BE2C (cell line): ENCODE data around the gene NOTCH1.

Experiments
- DNase-seq: peaks from one replicate; pipeline ENCODE4 v3.0.0-alpha.2; 2020
- H3K27me3 ChIP-seq: fragments of 250-450 bp; sonication (Bioruptor Pico); 2 replicates; pipeline ENCODE4 v1.5.1; 2020; ENCODE audit warnings: mild to moderate bottlenecking
- H3K36me3 ChIP-seq: fragments of 250-450 bp; sonication (Bioruptor Pico); 2 replicates; pipeline ENCODE4 v1.5.1; 2020; ENCODE audit warnings: mild to moderate bottlenecking
- H3K4me1 ChIP-seq: fragments of 250-450 bp; sonication (Bioruptor Pico); 2 replicates; pipeline ENCODE4 v1.5.1; 2020
- H3K4me3 ChIP-seq: 2 replicates; pipeline ENCODE4 v1.5.1; 2011; ENCODE audit warnings: low read depth, low read length
- H3K9me3 ChIP-seq: fragments of 250-450 bp; sonication (Bioruptor Pico); 2 replicates; pipeline ENCODE4 v1.5.1; 2020
- TF ChIP-seq, protein P1 (sequence below): IDR thresholded peaks from 2 replicates; pipeline ENCODE4 v1.5.1; 2012; ENCODE audit warnings: mild to moderate bottlenecking, low read depth, low read length

The NOTCH1 gene

GRCh38 chr9:136512651-136513071, 33.2 kb downstream of the NOTCH1 start:
- Histone ChIP-seq H3K36me3 (no peaks in the 10 kb centered on the region), H3K9me3 (no peaks in the 10 kb centered on the region), H3K27me3 (no peaks in the 10 kb centered on the region), H3K4me1 (peaks cover 5% of the 10 kb centered on the region), H3K4me3 (no peak overlapping the region)
- TF ChIP-seq, protein P1, sequence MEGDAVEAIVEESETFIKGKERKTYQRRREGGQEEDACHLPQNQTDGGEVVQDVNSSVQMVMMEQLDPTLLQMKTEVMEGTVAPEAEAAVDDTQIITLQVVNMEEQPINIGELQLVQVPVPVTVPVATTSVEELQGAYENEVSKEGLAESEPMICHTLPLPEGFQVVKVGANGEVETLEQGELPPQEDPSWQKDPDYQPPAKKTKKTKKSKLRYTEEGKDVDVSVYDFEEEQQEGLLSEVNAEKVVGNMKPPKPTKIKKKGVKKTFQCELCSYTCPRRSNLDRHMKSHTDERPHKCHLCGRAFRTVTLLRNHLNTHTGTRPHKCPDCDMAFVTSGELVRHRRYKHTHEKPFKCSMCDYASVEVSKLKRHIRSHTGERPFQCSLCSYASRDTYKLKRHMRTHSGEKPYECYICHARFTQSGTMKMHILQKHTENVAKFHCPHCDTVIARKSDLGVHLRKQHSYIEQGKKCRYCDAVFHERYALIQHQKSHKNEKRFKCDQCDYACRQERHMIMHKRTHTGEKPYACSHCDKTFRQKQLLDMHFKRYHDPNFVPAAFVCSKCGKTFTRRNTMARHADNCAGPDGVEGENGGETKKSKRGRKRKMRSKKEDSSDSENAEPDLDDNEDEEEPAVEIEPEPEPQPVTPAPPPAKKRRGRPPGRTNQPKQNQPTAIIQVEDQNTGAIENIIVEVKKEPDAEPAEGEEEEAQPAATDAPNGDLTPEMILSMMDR, result no peak
- no peak for DNase-seq

- TF ChIP-seq, protein P1, result no peak
- H3K36me3 ChIP-seq, result no peaks in the 10 kb centered on the region
These were observed 33.9 kb downstream of the NOTCH1 start for GRCh38 chr9:136511670-136512592.

DNA sequence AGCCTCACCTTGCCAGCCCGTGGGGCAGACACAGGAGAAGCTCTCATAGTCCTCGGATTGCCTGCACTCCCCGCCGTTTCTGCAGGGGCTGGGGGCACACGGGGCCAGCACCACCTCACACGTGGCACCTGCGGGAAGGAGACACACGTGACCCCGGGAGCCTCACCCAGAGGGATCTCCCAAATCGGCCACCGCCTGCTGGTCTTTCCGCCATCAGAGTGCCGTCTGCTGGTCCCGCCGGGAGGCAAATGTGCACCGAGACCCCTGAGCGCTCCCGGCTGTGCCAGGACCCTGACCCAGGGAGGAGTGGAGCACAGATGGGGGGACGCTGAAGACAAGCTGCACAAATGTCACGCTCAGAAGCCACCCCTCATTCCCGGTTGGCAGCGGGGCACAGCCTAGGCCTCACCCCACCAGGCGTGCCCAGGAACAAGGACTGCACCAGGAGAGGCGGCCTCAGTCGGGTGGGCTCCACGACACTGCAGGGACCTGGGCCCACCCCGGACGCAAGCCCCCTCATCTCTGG, 34.6 kb downstream of the NOTCH1 start:
- H3K27me3 ChIP-seq, result no peaks in the 10 kb centered on the region
- no peak for DNase-seq
- peaks cover 5% of the 10 kb centered on the region for H3K4me1 ChIP-seq
- H3K9me3 ChIP-seq, result no peaks in the 10 kb centered on the region
- no peaks in the 10 kb centered on the region for H3K36me3 ChIP-seq
- H3K4me3 ChIP-seq, result no peak overlapping the region
- TF ChIP-seq, protein P1, result no peak

More at GRCh38 chr9:136511670-136512592, 33.9 kb downstream of the NOTCH1 start:
- H3K4me1 ChIP-seq, result peaks cover 5% of the 10 kb centered on the region
- no peaks in the 10 kb centered on the region for H3K9me3 ChIP-seq
- H3K4me3 ChIP-seq, result no peak overlapping the region
- no peak for DNase-seq
- H3K27me3 ChIP-seq, result no peaks in the 10 kb centered on the region

DNA sequence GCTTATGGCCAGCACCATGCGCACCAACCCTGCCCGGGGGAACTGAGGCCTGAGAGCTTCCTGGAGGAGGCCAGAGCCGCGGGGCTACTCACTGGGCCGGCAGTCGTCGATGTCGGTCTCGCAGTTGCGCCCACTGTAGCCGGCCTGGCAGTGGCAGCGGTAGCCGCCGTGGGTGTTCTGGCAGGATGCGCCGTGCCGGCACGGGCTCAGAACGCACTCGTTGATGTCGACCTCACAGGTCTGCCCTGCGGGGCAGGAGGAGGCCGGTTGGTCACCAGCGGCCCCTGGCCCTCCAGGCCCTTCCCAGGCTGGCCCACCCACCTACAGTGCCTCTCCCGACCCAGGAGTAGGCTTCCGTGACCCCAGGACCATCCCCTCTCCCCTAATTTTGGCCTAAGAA, 35.3 kb downstream of the NOTCH1 start:
- no peak for DNase-seq
- TF ChIP-seq, protein P1, result no peak
- Histone ChIP-seq H3K36me3 (no peaks in the 10 kb centered on the region), H3K4me3 (no peak overlapping the region), H3K4me1 (peaks cover 5% of the 10 kb centered on the region; the same call in 1 of the 2 replicates), H3K9me3 (no peaks in the 10 kb centered on the region), H3K27me3 (no peaks in the 10 kb centered on the region)

- no peaks in the 10 kb centered on the region for H3K36me3 ChIP-seq
These were observed 36.3 kb downstream of the NOTCH1 start for GRCh38 chr9:136509549-136509948.

More at GRCh38 chr9:136509549-136509948, 36.3 kb downstream of the NOTCH1 start:
- peaks cover 5% of the 10 kb centered on the region; the same call in 1 of the 2 replicates for H3K4me1 ChIP-seq
- DNase-seq, result no peak
- TF ChIP-seq, protein P1, result no peak
- H3K9me3 ChIP-seq, result no peaks in the 10 kb centered on the region
- no peak overlapping the region for H3K4me3 ChIP-seq
- H3K27me3 ChIP-seq, result no peaks in the 10 kb centered on the region
